HFF-Myc (cell line): ENCODE data around the gene PANK3.

Experiments used
- DNase-seq: peaks from one replicate; pipeline ENCODE4 v3.0.0-alpha.2; 2011; ENCODE audit warnings: low read depth; ENCODE audit errors: extremely low read depth
- H3K4me3 ChIP-seq: replicated peaks from 2 replicates; pipeline ENCODE4 v1.5.1; 2011; ENCODE audit warnings: low read depth, mild to moderate bottlenecking, control low read depth, low read length
- TF ChIP-seq, protein P1 (sequence below): IDR thresholded peaks from 2 replicates; pipeline ENCODE4 v1.5.1; 2012; ENCODE audit warnings: mild to moderate bottlenecking, low read depth, low read length, control low read depth; ENCODE audit errors: missing control alignments

PANK3 gene

DNA sequence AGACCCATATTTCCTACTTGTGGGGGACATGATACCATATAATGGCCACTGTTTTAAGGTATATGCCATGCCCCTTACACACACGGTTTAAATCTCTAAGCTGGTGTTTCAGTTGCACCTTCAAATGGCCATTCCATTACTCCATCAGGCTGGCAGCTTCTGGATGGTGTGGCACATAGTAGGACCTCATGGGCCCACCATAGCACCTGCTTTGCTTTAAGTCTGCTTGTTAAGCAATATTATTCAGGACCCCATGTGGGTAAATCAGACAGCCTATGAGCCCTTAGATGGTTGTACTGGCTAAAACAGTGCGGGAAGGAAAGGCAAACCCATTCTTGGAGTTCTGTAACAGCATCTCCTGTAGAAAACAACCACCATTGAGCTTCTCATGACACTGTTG, 27.4 kb upstream of the PANK3 start:
- TF ChIP-seq, protein P1, sequence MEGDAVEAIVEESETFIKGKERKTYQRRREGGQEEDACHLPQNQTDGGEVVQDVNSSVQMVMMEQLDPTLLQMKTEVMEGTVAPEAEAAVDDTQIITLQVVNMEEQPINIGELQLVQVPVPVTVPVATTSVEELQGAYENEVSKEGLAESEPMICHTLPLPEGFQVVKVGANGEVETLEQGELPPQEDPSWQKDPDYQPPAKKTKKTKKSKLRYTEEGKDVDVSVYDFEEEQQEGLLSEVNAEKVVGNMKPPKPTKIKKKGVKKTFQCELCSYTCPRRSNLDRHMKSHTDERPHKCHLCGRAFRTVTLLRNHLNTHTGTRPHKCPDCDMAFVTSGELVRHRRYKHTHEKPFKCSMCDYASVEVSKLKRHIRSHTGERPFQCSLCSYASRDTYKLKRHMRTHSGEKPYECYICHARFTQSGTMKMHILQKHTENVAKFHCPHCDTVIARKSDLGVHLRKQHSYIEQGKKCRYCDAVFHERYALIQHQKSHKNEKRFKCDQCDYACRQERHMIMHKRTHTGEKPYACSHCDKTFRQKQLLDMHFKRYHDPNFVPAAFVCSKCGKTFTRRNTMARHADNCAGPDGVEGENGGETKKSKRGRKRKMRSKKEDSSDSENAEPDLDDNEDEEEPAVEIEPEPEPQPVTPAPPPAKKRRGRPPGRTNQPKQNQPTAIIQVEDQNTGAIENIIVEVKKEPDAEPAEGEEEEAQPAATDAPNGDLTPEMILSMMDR = no peak
- no peak overlapping the region for H3K4me3 ChIP-seq
- DNase-seq = no peak

DNA sequence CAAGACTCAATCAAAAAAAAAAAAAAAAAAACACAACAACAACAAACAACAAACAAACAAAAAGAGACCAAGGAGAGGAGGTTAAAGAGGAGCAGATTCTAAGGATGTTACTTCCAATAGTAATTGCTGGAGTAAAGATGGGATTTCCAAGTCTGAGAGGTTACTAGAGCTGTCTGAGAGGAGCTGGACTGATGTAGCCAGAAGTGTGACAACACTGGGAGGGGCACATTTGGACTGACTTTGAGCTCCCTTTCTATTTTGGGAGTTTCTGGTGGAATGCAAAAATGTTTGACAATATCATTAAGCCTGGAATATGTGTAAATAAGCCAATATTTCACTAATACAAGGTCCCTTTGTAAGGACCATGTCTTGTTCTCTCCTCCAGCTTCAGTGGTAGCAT, 25.3 kb upstream of the PANK3 start:
- TF ChIP-seq, protein P1 = no peak
- H3K4me3 ChIP-seq = no peak overlapping the region
- DNase-seq = no peak

DNA sequence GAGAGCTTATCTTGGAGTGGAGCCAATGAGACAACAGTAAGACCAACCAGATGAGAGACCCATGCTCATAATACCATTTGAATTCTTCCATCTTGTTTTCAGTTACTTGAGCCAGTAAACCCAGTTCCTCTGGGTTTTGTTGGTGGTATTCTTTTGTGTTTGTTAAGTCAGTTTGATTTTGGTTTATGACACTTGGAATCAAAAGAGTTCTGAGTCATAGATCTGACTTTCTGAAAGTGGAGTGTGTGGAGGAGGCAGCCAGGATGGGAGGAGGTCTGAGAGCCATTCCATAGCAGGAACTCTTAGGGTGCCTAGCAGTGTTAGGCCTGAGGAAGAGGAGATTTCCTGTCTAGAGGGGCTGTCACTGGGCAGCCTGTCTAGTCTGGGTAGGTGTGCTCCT, 24.6 kb upstream of the PANK3 start:
- DNase-seq = no peak

DNA sequence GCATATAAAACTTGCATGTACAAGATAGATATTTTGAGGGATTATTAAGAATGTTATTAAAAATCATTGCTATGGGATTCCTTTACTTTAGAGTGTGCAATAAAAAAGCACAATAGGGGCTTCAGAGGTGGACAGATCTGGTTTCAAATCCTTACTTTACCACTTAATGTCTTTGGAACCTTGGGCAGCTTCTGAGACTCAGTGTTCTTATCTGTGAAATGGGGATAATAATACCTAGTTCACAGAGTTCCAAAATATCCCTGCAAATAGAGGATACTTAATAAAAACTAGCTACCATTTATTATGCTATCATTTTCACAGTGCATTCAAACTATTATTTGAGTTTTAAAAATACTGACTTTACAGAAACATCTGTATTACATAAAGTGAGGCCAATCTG, 23.3 kb upstream of the PANK3 start:
- DNase-seq = no peak
- H3K4me3 ChIP-seq = no peak overlapping the region

More for the DNA sequence above, 24.6 kb upstream of the PANK3 start:
- TF ChIP-seq, protein P1 = no peak
- H3K4me3 ChIP-seq = no peak overlapping the region

DNA sequence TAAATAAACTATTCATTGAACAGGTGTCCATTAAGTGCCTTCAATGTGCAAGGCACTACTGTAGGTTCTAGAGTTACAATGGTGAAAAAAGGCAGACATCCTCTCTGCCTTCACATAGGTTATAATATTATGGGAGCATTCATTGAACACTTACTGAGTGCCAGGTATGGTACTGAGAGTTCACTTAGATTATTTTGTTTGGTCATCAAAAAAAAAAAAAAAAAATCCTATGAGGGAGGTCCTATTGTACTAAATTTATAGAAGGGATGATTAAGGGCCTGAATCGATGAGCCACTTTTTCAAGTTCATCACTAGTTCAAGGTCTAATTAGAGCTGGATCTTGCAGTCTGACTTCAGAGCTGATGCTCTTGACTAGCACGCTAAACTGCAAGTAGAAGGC, 22.8 kb upstream of the PANK3 start:
- TF ChIP-seq, protein P1 = no peak
- DNase-seq = no peak
- no peak overlapping the region for H3K4me3 ChIP-seq

More for the DNA sequence above, 23.3 kb upstream of the PANK3 start:
- TF ChIP-seq, protein P1 = no peak

DNA sequence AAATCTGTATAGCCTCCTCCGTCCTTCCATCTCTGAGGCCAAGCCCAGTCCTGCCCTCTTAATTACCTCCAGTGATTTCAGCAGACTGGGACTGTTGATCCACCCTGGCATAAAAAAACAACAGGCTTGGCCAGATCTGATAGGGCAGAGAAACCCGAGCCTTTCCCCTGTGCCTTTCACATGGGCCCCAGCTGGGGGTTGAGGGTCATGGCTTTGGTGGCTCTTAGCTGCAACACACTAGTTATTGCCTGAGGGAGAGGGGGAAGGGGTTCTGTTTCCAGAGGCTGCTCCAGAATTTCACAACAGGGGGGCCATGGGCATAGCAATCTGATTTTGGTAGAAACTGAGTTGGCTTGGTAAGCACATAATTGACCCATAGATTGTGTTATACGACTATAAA, 21.2 kb upstream of the PANK3 start:
- TF ChIP-seq, protein P1 = no peak
- DNase-seq = no peak
- no peak overlapping the region for H3K4me3 ChIP-seq

DNA sequence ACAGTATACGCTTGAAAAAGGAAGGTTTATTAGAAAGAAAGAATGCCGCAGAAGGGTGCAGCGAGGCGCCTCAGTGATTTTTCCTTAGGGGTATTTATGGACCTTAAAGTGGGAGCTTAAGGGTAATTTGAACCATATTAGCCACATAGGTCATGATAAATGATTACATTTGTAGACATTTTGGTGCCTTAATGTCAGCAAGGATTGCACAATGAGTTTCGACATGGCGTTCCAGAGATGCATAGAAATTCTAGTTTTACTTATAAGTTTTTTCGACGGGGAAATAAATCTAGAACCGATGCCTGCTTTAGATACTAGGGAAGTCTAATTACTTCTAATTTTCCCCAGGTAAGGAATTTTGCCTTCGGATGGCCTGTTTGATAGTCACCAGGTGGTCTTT, 20.7 kb upstream of the PANK3 start:
- TF ChIP-seq, protein P1 = no peak
- no peak for DNase-seq
- H3K4me3 ChIP-seq = no peak overlapping the region
